LNCaP clone FGC (cell line): ENCODE results near the gene NTN1.

Source experiments
- DNase-seq: peaks from one replicate; pipeline ENCODE4 v3.0.0-alpha.2; 2011; ENCODE audit warnings: low read depth
- H3K4me3 ChIP-seq: 2 replicates; pipeline ENCODE4 v1.5.1; 2011; ENCODE audit warnings: mild to moderate bottlenecking, low read depth, low read length, control low read depth
- TF ChIP-seq, protein P1 (sequence below): IDR thresholded peaks from 2 replicates; pipeline ENCODE4 v1.5.1; 2012; ENCODE audit warnings: mild to moderate bottlenecking; ENCODE audit not compliant: control insufficient read depth, insufficient read depth; ENCODE audit errors: extremely low read depth

Gene NTN1

DNA sequence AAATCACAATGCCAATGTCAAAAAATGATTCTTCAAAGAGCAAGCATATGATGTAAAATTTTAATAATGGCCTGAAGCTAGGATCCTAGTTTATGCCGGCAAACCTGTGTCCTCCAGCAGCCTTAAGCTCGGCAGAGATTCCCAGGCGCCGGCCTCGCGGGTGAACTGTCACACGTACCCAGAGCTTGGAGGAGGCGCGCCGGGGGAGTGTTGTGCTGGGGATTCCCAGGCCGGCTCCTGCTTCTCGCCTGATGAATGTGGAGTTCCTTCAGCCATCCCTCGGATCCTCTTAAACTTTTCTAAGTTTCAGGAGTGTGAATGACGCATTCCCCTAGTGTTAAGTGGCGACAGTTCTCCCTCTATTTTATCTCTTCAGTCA lies 19.1 kb upstream of the NTN1 start:
- TF ChIP-seq, protein P1, sequence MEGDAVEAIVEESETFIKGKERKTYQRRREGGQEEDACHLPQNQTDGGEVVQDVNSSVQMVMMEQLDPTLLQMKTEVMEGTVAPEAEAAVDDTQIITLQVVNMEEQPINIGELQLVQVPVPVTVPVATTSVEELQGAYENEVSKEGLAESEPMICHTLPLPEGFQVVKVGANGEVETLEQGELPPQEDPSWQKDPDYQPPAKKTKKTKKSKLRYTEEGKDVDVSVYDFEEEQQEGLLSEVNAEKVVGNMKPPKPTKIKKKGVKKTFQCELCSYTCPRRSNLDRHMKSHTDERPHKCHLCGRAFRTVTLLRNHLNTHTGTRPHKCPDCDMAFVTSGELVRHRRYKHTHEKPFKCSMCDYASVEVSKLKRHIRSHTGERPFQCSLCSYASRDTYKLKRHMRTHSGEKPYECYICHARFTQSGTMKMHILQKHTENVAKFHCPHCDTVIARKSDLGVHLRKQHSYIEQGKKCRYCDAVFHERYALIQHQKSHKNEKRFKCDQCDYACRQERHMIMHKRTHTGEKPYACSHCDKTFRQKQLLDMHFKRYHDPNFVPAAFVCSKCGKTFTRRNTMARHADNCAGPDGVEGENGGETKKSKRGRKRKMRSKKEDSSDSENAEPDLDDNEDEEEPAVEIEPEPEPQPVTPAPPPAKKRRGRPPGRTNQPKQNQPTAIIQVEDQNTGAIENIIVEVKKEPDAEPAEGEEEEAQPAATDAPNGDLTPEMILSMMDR = no peak
- no peak overlapping the region for H3K4me3 ChIP-seq
- DNase-seq = no peak

DNA sequence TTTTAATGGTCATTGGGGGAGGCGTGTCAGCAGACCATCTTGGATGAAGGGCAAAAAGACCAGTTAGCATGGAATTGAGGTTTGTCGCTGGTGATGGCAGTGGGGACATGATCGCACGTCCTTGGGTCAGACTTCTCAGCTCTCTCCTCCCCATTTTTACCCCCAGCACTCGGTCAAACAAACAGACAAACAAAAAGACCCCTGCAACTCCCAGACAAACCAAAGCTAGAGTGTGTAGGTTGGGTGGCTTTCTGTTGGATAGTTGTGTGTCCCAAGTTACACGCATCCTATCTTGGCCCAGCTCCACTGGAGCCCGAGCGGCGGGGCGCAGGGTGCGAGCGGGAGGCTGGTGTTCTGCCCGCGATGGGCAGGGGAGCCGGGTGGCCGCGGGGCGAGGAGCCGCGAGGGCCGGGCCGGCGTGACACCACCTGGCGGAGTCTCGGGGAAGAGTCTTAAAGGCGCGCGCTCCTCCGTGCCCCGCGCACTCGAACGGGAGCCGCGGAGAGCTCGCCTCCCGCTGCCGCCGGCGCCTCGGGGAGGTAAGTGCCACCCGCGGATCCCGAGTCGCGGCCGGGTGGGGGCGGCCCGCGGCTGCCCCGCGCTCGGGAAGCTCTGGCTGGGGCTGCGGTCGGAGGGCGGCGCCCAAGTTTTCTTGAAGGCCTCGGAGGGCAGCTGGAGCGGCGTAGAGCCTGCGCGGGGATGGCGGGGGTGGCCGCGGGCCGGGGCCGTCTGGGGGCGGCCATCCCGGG lies 18.5 kb upstream of the NTN1 start:
- H3K4me3 ChIP-seq = no peak overlapping the region
- DNase-seq = no peak
- TF ChIP-seq, protein P1 = peak; percentile 37; the same call in 1 of the 2 replicates

DNA sequence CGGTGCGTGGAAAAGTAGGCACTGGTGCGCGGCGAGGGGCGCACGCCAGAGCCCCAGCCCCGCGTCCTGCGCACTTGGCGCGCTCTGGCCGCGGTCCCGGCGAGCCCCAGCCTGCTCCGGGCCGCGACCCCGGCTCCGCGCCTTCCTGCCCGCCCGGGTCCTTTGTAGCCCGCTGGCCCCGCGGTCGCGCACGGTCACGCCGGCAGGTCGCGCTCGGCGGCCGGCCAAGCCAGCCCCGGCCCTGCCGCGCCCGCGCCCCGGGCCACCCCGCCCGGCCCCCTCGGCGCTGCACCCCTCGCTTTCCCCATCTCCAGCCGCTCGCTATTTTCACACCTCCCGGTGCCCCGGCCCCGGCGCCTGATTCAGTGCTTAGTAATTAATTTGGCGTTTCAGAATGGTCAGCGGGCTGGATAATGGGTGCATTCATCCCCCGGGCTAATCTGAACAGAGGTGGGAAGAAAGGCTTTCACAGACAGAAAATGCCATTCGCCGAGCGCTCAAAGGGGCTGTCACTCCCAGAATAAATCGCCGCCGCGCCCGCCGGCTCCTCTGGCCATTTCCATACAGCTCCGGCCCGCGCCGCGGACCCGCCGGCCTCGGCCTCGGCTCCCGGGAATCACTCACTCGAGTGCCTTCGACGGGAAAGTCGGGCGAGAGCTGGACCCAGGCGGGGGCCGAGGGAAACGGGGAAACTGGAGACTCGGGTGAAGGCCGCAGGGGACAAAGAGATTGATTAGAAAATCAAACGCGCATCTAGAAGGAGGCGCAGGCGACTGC lies 17.8 kb upstream of the NTN1 start:
- TF ChIP-seq, protein P1 = no peak
- DNase-seq = no peak
- H3K4me3 ChIP-seq = no peak overlapping the region

DNA sequence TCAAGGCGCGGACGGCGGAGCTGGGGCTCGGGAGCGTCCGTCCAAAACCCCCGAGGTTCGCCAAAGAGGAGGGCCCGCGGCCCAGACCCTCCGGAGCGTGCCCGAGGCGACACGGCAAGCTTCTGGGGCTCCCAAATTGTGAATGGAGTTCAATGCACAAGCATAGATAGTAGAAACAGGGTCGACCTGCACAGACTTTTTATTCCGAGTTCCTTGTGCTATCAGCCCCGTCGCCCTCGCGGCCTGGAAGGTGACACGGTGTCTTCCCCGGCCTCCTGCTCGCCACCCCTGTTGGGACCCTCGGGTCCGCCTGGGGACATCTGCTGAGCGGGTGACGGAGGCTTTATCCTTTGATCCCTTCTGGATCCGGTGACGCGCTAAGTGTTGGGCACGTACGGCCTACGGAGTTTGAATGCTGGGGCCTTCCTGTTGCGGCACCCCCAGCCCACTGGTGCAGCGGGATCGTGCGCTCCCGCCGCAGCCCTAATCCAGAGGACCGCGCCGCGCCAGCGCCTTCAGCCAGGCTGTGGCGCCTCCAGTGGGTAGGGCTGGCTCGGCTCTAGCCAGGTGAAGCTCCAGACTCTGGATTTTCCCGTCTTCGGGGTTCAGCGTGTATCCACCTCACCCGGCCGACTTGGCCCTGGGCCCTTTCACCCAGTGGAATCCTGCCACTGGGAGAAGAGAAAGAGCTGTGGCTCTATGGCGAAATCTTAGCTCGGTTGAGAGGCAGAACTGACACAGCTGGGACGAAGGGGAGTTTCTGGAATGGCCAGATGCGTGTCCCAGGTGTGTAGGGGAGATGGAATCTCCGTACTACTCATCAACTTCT lies 17.0 kb upstream of the NTN1 start:
- TF ChIP-seq, protein P1 = no peak
- no peak for DNase-seq
- no peak overlapping the region for H3K4me3 ChIP-seq

DNA sequence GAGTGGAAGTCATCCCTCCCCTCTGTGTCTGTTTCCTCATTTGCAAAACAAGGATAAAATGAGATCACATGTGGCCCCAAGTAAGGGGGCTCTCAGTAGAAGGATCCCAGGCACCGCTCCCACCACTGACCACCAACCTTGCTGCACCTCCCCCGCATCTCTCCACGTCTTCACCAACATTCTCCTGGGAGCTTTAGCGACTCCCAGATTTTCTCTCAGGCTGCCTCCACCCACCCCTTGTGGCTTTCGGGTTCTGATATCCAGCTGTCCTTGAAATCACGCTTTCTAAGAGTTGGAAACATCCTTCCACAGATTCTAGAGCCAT lies 16.4 kb upstream of the NTN1 start:
- TF ChIP-seq, protein P1 = no peak
- DNase-seq = no peak
- H3K4me3 ChIP-seq = no peak overlapping the region

DNA sequence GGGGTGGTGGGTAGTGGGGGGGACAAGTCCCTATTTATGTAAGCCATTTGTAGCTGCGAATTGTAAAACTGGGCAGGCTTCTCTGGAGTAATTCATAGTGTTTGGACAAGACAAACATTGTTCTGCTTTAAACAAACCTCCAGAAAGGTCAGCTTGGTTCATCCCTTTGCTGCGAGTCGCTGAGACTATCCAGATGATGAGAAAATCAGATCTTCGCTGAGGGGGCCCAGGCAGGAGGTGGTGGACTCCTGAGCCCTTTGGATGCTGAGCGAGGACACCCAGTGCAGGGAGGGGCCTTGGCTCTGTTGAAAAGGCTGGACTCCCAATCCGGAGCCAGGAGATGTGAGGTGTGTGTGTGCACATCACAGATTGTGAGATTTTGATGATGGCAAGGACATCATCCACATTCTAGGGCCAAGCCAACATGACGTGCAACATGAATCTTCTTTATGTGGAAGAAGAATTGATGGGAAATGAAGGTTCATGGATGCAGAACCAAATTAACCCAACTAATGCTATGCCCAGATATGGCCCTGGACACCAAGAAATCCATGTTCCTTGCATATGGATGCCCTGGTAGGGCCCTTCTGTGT lies 15.0 kb upstream of the NTN1 start:
- TF ChIP-seq, protein P1 = no peak
- H3K4me3 ChIP-seq = no peak overlapping the region
- DNase-seq = no peak
